Stimulated activated CD8-positive, alpha-beta memory T cell treated with anti-CD3 and anti-CD28 coated beads, Interleukin-12 subunit alpha, Interleukin-12 subunit beta, amount 100 ng/mL, for 24 hours (primary cell): Measurements from ENCODE around the gene RND1.
"Not testable (repeated sequence)": the region's sequence is repeated elsewhere in the genome, so short reads cannot be mapped to it uniquely, and the experiment has no call there.

Source experiments
- DNase-seq: peaks from one replicate; pipeline ENCODE4 v3.0.0-alpha.2; 2020; ENCODE audit errors: extremely low read depth

Gene RND1

DNA sequence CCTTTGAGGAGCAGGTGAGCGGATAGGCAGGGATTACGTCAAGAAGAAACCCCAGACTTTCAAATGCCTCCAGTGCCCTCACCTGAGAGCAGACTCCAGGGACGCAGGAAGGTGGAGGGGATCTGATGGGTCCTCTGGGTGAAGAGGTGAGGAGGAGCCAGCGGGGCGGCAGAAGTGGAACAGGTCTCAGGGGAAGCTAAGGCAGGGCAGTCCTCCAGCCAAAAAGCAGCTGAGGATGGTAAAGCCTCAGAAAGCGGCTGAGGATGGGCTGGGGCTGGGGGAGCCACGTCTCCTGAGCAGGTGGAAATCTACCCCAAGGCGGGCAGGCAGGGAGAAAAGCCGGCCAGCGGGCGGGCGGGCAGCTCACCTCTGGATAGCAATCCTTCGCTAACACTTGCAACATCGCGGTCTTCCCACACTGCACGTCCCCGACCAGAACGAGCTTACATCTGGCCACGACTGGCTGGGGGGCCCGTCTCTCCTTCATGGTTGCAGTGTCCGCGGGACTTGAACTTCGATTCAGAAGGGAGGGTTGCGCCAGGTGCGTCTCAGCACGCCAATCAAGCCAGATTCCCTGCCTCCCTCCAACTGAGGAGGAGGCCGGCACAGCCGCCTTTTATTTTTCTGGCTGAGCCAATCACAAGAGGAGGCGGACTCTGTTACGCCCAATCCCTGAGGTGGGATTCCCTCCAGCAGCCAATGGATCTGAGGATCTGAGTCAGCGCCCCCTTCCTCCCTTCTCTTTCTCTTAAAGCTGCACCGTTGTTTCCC lies at the start of gene RND1:
Gene RND1 (minus strand): TSS at position 590 of the 771 bp plus-strand sequence. CDS start 103 bp downstream, at position 487.
- DNase-seq = peak; percentile 69

DNA sequence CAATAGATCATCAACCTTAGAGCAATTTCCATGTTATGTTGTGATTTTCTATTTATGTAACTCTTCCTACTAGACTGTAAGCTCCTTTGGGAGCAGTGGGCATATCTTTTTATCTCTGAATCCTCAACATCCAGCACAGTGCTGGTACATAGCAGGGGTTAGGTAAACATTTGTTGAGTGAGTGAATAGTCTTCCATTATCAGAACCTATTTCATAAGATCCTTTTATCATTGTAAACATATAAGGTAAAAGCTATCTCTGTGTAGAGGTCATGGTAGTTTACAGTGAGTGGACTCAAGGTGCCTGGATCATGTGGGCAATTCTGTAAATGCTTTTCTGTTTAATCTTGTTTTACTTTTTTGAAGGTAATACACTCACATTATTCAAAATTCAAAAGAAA lies 44.5 kb upstream of the RND1 start:
- no peak for DNase-seq

DNA sequence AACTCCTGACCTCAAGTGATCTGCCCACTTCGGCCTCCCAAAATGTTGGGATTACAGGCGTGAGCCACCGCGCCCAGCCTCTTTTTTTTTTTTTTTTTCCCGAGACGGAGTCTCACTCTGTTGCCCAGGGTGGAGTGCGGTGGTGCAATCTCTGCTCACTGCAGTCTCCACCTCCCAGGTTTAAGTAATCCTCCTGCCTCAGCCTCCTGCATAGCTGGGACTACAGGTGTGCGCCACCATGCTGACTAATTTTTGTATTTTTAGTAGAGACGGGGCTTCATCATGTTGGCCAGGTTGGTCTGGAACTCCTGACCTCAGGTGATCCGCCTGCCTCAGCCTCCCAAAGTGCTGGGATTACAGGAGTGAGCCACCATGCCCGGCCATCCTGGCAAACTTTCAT lies 44.0 kb upstream of the RND1 start:
- not testable (repeated sequence) for DNase-seq

DNA sequence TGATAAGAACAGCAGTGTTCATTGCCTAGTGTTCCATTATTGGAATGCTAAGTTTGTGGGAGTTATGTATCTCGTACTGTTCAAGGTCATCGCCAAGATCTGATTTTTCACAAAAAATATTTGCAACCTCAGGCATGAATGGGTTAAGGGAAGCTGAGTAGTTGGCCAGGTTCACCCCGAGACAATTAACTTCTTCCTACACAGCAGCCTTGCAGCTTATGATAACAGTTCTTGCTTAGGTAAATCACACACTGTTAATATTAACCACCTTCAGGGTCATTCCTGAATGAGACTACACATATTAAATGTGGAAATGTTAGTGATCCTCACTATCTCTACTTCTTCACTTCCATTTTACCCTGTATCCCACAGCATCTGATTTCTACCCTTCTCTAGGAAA lies 41.6 kb upstream of the RND1 start:
- DNase-seq = no peak

DNA sequence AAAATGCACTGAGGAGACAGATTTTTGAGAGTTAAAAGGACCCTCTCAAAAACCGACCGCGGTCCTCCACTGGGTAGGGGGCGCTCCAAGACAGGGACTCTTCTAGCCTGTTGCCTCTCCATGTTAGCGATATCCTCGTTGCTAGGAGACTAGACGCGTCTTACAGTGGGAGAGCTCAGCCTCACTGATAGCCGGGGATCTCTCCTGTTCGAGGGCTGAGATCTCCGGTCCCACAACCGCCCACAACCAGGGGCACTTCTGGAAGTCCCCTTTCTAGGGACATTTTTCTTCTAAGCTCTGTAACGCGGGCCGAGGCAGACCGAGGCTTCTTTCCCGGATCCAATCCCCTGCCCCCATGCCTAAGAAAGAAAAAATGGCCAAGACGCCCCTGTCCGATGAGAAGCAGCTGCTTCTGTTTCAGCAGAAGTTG lies 38.3 kb upstream of the RND1 start:
- peak; percentile 60 for DNase-seq

DNA sequence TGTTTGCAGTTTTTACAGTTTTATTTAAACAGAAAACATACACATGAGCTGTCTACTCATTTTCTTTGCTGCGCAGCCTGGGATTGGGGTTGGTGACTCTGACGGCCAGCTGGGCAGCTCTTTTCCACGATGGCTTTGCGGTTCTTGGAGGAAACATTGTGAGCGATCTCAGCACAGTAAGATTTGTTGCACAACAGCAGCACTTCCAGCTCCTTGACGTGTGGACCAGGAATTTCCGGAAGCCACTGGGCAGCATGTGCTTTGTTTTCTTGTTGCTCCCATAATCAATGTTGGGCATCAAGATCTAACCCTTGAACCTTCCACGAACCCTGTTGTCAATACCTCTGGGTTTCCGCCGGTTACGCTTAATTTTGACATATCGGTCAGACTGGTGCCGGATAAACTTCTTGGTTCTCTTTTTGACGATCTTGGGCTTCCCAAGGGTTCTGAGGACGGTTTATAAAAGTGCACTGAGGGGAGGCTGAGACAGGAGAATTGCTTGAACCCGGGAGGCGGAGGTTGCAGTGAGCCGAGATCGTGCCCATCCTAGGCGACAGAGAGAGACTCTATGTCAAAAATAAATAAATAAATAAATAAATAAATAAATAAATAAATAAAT lies 37.8 kb upstream of the RND1 start:
- DNase-seq = no peak

DNA sequence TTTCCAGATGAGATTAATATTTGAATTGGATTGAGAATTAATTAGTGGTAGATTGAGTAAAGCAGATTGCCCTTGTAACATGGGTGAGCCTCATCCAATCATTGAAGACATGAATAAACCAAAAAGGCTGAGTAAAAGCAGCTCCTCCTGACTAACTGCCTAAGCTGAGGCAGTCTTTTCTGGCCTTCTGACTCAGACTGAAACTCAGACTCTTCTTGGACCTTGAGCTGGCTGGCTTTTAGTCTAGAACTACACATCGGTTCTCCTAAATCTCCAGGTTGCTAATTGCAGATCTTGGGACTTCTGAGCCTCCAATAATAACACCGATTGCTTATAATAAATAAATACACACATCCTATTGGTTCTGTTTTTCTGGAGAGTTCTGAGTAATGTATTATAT lies 35.6 kb upstream of the RND1 start:
- DNase-seq = no peak

DNA sequence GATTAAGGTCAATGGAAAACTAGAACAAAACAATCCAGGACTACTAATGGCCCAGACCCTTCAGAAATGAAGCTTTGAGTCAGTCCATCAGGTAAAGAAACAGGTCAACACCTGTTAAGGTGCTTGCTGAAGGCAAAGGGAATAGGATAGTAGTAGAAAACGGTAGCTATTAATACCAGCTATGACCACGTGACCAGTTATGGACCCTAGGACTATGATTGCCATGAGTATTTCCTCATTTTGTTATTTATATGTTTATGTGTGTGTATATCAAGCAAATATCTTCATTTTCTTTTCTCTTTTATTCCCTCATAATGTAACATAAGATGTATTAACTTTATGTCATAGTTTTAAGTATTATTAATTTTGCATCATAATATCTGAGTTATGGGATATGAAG lies 34.0 kb upstream of the RND1 start:
- DNase-seq = no peak

DNA sequence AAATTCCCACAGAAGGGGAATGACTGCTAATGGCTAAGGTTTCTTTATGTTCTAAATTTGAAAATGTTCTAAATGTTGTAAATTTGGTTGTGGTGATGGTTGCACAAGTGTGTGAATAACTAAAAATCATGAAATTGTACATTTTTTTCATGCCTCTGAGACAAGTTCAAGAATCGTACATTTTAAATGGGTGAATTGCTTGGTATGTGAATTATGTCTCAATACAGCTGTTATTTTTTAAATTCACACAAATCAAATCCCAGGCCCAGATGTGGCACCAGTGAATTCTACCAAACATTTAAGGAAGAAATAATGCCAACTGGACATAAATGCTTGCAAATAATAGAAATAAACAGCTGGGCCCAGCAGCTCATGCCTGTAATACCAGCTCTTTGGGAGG lies 28.6 kb upstream of the RND1 start:
- DNase-seq = no peak

DNA sequence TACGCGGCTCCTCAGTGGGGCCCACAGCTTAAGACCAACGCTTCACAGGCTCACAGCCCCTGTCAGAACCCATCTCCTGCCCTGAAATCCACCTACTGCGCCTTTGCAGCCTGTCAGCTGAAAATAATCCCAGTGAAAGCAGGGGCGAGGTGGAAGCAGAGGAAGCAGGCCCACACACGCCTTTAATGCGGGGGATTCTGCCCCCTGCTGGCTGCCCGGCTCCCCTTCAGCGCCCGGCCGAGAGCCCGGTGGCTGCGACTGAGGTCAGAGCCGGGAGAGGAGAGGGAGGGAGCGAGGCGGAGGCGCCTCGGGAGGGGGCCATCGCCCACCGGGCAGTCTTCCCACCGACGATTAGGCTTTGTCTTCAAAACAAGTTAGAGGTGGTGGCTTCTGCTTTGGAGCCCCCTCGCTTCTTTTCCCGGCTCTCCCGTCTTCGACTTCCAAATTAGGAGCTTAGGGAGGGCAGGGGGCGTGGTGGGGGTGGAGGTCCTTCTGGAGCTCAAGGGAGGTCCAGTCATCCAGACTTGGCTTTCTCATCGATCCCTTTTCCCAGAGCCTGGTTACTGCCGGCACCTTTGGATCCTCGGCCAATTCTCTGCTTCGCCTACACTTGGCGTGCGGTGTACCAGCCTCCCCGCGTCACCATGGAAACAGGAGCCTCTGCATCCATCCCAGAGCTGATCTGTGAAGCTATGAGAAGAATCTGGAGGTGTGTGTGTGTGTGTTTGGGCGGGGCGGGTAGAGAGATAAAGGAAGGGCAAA lies 25.2 kb upstream of the RND1 start:
- peak; percentile 32 for DNase-seq

DNA sequence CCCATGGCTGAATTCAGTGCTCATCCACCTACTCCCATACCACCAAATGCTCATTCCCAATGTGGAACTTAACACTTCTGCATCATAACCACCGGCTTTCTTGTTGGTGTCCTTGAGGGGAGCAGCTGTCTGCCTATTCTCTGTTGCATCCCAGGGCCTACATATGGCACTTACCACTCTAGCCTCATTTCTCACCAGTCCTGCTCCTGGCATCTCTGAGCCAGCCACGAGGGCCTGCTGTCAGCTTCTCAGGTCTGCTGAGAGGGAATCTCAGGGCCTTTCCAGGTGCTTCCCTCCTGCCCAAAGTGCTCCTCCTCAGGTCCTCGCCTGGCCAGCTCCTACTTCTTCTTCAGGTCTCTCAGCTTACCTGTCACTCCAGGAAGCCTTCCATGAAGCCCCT lies 24.0 kb upstream of the RND1 start:
- no peak for DNase-seq

DNA sequence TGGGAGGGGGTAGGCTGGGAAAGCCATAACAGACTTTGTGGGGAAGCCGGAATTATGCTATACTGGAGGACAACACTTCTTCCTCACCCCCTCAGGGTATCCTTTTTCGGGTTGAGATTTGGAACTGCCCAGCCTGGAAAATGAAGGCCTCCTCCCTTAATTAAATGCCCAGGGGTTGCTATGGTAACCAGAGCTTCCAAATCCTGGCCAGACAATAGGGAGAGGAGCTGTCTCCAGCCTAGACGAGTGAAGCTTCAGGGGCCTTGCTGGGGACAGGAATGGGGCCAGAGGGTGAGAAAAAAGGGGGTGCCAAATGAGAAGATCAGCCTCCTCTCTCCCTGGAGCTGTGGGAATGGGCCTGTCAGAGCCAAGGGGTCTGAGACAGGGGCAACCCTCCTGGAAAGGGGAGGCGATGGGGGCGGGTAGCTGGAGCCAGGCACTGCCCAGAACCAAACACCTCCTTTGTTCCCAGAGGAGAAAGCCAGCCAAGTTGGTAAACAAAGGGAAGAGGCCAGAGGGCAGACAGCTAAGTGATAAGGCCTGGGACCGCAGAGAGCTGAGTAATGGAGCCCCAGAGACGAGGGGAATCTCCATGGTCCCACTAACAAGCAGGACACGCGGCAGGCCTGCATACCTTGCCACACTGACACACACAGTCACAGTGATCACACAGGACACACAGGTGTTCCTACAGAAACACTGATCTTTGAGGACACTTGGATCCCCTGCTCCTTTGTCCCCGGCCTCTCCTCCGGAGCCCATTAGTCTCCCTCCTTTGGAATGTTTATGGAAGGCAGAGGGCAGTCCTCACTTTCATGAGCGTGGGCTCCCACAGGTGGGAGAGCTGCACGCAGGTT lies 17.9 kb upstream of the RND1 start:
- DNase-seq = no peak

DNA sequence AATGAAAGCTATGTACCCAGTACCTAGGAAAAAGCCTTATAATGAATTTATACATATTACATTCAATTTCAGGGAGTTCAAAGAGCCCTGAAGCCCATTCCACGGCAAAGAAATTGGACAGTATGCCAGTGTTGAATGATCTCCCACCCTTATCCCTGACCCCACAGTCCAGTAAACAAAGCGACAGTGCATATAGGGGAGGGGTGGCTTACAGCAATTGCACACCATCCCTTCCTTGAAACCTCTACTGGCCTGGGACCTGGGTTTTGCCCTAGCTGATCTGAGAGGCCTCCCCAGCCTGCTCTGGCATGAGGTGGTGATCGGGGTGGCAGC lies 17.3 kb upstream of the RND1 start:
- no peak for DNase-seq

DNA sequence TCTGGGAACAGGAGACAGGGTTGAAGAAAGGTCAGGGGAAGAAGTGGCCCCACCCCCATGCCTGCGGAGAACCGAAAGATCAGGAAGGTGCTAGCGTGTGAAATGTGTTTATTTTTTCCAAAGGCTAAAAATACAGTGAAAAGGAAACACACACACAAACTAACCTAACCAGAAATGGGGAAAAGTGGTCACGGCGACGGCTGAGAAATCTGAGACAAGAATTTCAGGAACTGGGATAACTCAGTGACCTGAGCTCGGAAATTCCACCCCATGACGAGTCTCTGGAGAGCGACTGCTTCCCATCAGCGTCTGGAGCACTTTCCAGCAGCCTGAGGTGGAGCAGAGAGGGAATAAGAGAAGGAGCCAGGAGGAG lies 16.6 kb upstream of the RND1 start:
- no peak for DNase-seq

DNA sequence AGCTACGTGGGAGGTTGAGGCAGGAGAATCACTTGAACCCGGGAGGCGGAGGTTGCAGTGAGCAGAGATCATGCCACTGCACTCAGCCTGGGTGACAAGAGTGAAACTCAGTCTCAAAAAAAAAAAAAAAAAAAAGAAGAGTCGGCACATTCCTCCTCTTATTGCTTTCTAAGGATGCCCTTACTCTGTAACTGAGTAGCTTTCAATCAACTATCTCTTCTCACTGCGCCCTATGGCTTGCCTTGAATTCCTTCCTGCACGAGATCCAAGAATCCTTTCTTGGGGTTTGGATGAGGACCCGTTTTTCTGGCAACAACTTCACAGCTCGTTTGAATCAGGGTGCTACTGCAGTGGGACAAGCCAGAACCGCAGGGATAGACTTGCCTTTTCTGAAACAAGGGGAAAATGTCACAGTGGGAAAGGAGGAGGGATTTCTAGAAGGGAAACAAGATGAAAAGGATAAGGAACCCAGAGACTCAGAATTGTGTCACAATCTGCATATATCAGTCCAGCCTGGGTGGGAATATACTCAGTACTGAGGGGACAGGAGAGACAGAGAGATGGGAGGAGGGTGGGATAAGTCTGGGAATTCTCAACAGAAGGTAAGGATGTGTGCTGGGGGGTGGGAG lies 16.1 kb upstream of the RND1 start:
- DNase-seq = no peak

DNA sequence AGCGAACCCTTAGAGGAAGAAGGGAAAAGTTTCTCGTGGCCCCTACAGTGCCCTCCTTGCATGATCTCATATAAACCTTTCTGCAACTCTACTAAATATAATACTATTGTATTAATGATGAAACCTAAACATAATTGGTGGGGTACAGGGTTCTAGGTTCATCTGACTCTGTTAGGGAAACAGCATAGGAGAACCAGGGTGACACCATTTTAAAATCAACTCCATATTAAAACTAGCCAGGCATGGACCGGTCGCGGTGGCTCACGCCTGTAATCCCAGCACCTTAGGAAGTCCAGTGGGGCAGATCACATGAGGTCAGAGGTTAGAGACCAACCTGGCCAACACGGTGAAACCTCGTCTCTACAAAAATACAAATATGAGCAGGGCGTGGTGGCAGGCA lies 15.0 kb upstream of the RND1 start:
- DNase-seq = no peak

DNA sequence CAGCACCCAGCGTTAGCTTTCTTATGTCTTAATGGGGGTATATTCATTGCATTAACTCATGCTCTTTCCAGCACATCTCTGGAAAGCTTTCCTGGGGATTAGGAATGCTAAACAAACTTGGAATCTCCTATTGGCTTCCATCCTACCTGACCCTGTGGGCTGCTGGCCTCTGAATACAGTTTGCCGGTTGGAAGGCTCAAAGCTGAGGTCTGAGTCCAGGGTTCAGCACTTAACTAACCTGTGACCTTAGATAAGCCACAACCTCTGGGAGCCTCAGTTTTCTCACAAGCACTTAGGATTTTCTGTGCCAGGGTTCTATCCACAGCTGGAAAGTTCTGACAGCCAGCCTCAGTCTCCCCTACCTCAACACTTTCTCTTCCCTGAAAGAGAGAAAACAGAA lies 12.9 kb upstream of the RND1 start:
- DNase-seq = no peak

DNA sequence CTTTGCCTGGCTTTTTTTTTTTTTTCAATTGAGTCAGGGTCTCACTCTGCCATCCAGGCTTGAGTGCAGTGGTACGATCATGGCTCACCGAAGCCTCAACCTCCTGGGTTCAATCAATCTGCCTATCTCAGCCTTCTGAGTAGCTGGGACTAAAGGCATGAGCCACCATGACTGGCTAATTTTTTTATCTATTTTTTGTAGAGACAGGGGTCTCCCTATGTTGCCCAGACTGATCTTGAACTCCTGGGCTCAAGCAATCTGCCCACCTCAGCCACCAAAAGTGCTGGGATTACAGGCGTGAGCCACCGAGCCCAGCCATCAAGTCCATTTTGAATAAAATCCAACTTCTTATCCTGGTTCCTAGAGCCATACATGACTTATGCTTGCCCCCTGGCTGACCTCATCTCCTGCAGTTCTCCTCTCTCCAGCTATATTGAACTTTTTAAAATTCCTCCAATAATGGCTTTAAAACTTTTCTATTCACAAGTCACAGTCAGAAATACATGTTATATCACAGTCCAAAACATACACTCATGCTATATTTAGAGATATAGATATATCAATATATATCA lies 10.4 kb upstream of the RND1 start:
- no peak for DNase-seq

DNA sequence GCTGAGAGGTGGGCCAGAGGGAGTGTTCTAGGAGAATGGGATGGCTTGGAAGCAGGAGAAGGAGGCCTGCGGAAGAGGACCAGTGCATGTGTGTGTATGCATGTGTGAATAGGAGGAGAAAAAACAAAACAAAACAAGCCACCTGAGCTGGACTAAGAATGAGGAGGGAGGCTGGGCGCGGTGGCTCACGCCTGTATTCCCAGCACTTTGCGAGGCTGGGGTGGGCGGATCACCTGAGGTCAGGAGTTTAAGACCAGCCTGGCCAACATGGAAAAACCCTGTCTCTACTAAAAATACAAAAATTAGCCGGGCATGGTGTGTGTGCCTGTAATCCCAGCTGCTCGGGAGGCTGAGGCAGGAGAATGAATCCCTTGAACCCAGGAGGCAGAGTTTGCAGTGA lies 7.9 kb upstream of the RND1 start:
- DNase-seq = not testable (repeated sequence)

DNA sequence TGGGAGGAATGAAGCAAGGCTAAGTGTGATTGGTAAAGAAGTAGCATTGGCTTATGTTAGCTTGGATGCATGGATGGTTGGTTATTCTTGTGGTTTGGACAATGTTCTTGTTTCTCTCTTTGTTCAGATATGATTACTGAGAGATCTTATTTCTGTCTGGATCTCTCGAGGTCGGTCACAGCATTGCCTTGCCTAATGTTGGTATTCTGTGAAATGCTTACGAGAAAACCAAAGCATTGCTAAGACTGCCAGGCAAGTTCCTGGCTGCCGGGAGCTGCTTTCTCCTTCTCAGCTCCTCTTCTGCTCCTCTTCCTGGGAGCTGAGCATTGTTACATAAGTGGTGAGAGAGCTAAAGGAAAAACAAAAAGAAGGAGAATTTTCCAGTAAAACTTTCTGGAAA lies 7.4 kb upstream of the RND1 start:
- DNase-seq = no peak

DNA sequence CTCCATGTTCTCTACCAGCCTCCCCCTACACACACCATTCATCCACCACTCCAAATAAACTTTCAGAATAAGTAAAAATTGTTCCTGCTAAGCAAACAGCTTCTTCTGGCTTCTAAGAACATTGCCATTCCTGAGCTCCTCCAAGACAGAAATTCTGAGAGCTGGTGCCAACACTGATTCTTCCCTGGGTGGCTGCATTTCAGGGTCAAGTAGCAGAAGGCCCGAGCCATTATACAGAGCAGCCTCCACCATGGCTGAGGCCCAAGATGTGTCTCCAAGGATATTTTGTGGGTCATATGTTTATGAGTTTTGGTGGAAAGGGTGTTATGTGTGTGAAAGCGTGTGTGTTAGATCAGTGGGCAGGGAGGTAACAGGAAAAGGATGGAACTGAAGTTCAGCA lies 3.5 kb upstream of the RND1 start:
- no peak for DNase-seq
